Measurements from ENCODE around the gene SLC52A3.

DNA sequence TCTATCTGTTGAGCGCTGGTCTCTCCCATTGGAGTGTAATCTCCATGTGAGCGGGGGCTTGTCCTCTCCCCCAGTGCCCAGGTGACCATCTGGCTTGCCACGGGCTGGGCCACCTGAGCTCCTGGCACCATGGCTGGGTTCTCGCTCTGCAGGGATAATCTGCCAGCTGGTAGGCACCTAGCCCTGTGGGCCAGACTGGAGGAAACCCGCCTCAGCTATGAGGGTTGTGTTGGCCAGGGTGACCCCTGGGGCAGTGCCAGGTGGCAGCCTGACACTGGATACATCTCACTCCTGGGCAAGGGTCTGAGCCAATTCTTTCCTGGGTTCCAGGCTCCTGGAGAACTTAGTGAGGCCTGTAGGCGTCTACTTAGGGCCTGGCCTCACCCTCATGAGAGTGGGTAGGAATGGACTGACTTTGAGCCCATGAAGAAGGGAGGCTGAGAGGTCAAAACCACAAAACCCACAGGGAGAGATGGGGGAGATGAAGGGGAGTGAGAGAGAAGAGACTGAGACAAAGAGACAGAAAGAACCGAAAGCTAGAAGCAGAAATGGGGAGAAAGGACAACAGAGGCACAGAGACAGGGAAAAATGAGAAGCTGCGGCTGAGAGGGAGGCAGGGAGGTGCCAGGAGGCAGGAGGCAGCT, 5.8 kb upstream of the SLC52A3 start:
- TF ChIP-seq, protein P1, sequence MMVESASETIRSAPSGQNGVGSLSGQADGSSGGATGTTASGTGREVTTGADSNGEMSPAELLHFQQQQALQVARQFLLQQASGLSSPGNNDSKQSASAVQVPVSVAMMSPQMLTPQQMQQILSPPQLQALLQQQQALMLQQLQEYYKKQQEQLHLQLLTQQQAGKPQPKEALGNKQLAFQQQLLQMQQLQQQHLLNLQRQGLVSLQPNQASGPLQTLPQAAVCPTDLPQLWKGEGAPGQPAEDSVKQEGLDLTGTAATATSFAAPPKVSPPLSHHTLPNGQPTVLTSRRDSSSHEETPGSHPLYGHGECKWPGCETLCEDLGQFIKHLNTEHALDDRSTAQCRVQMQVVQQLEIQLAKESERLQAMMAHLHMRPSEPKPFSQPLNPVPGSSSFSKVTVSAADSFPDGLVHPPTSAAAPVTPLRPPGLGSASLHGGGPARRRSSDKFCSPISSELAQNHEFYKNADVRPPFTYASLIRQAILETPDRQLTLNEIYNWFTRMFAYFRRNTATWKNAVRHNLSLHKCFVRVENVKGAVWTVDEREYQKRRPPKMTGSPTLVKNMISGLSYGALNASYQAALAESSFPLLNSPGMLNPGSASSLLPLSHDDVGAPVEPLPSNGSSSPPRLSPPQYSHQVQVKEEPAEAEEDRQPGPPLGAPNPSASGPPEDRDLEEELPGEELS (CRISPR knock-in tag; IDR thresholded peaks at IDR 0.05) = no peak
- TF ChIP-seq ZFP90 (CRISPR knock-in tag; IDR thresholded peaks at IDR 0.05; ENCODE audit: borderline replicate concordance) (no peak), CBX5 (CRISPR knock-in tag; IDR thresholded peaks at IDR 0.05; ENCODE audit: borderline replicate concordance) (no peak), EP300 (IDR thresholded peaks at IDR 0.05; ENCODE audit: low read depth in 2 of 2, low read length in 2 of 2) (no peak), EP300 (CRISPR knock-in tag; IDR thresholded peaks at IDR 0.05; ENCODE audit: borderline replicate concordance) (no peak), ZNF367 (CRISPR knock-in tag; IDR thresholded peaks at IDR 0.05; ENCODE audit: borderline replicate concordance) (no peak), ZNF850 (CRISPR knock-in tag; conservative IDR thresholded peaks at IDR 0.05) (no peak), REPIN1 (CRISPR knock-in tag; IDR thresholded peaks at IDR 0.05; ENCODE audit: borderline replicate concordance, low read depth) (no peak), TBL1XR1 (IDR thresholded peaks at IDR 0.05; ENCODE audit: borderline replicate concordance, low read length, partially characterized antibody) (no peak), DNMT1 (CRISPR knock-in tag; IDR thresholded peaks at IDR 0.05) (no peak), MAFK (conservative IDR thresholded peaks at IDR 0.05 in 1 of 2, IDR thresholded peaks at IDR 0.05 in 1 of 2; ENCODE audit: low read length in 2 of 2) (no peak)
- TF ChIP-seq, protein P2, sequence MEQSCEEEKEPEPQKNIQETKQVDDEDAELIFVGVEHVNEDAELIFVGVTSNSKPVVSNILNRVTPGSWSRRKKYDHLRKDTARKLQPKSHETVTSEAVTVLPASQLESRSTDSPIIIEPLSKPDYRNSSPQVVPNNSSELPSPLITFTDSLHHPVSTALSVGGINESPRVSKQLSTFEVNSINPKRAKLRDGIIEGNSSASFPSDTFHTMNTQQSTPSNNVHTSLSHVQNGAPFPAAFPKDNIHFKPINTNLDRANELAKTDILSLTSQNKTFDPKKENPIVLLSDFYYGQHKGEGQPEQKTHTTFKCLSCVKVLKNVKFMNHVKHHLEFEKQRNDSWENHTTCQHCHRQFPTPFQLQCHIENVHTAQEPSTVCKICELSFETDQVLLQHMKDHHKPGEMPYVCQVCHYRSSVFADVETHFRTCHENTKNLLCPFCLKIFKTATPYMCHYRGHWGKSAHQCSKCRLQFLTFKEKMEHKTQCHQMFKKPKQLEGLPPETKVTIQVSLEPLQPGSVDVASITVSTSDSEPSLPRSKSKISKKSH (CRISPR knock-in tag; IDR thresholded peaks at IDR 0.05; ENCODE audit: borderline replicate concordance) = no peak
- TF ChIP-seq, protein P3, sequence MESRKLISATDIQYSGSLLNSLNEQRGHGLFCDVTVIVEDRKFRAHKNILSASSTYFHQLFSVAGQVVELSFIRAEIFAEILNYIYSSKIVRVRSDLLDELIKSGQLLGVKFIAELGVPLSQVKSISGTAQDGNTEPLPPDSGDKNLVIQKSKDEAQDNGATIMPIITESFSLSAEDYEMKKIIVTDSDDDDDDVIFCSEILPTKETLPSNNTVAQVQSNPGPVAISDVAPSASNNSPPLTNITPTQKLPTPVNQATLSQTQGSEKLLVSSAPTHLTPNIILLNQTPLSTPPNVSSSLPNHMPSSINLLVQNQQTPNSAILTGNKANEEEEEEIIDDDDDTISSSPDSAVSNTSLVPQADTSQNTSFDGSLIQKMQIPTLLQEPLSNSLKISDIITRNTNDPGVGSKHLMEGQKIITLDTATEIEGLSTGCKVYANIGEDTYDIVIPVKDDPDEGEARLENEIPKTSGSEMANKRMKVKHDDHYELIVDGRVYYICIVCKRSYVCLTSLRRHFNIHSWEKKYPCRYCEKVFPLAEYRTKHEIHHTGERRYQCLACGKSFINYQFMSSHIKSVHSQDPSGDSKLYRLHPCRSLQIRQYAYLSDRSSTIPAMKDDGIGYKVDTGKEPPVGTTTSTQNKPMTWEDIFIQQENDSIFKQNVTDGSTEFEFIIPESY (CRISPR knock-in tag; IDR thresholded peaks at IDR 0.05) = no peak
- TF ChIP-seq, protein P4, sequence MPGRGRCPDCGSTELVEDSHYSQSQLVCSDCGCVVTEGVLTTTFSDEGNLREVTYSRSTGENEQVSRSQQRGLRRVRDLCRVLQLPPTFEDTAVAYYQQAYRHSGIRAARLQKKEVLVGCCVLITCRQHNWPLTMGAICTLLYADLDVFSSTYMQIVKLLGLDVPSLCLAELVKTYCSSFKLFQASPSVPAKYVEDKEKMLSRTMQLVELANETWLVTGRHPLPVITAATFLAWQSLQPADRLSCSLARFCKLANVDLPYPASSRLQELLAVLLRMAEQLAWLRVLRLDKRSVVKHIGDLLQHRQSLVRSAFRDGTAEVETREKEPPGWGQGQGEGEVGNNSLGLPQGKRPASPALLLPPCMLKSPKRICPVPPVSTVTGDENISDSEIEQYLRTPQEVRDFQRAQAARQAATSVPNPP (CRISPR knock-in tag; IDR thresholded peaks at IDR 0.05) = no peak
- TF ChIP-seq, protein P5, sequence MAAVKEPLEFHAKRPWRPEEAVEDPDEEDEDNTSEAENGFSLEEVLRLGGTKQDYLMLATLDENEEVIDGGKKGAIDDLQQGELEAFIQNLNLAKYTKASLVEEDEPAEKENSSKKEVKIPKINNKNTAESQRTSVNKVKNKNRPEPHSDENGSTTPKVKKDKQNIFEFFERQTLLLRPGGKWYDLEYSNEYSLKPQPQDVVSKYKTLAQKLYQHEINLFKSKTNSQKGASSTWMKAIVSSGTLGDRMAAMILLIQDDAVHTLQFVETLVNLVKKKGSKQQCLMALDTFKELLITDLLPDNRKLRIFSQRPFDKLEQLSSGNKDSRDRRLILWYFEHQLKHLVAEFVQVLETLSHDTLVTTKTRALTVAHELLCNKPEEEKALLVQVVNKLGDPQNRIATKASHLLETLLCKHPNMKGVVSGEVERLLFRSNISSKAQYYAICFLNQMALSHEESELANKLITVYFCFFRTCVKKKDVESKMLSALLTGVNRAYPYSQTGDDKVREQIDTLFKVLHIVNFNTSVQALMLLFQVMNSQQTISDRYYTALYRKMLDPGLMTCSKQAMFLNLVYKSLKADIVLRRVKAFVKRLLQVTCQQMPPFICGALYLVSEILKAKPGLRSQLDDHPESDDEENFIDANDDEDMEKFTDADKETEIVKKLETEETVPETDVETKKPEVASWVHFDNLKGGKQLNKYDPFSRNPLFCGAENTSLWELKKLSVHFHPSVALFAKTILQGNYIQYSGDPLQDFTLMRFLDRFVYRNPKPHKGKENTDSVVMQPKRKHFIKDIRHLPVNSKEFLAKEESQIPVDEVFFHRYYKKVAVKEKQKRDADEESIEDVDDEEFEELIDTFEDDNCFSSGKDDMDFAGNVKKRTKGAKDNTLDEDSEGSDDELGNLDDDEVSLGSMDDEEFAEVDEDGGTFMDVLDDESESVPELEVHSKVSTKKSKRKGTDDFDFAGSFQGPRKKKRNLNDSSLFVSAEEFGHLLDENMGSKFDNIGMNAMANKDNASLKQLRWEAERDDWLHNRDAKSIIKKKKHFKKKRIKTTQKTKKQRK (IDR thresholded peaks at IDR 0.05; ENCODE audit: low read length) = no peak
